Measurements from ENCODE around the gene PATZ1. TPM values are rescaled to one million over a fixed set of nuclear protein-coding genes. Genes with fewer than 3 reads are reported as not detected.

PATZ1 gene
- total and polyA plus RNA-seq, 2 of the 4 experiments (the other 2 are of a cell fraction): 6.5 to 10.5 TPM

DNA sequence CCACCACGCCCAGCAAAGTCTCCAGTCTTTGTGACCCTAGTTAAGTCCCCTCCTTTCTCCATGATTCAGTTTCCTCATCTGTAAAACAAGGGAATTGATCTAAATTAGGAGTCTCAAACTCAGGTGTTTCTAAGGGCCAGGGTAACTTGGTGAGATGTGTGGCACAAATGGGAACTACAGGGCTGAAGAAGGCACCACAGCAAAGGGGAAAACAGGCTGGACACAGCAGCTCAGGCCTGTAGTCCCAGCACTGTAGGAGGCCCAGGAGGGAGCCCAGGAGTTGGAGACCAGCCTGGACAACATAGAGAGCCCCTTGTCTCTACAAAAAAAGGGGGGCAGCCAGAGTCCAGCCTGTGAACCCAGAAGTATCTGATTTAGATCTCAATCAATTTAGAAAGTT lies 15.6 kb upstream of the PATZ1 start:
- no peak overlapping the region for H3K4me2 ChIP-seq (ENCODE audit: low read depth, low read length)
- ChIA-PET CTCF (no interaction called here), POLR2A (ENCODE audit: unreplicated experiment) (no interaction called here)
- H3K14ac ChIP-seq (replicated peaks; ENCODE audit: low read depth, low read length): no peak overlapping the region
- H4K8ac ChIP-seq (ENCODE audit: low read depth in 2 of 2, low read length in 2 of 2): no peak overlapping the region
- no peak overlapping the region for H3K18ac ChIP-seq (ENCODE audit: low read depth, low read length)
- H3K23ac ChIP-seq (ENCODE audit: low read depth, low read length): no peak overlapping the region
- no peak overlapping the region for H3K56ac ChIP-seq (ENCODE audit: extremely low read depth, insufficient read depth, low read length)
- H2BK20ac ChIP-seq (ENCODE audit: low read depth, low read length): no peak overlapping the region
- no peaks in the 10 kb centered on the region; the same call in none of the 2 replicates for H3K27me3 ChIP-seq (ENCODE audit: control insufficient read depth, insufficient read depth, low read length)
- H4K91ac ChIP-seq (ENCODE audit: insufficient read depth, low read depth, low read length): no peak overlapping the region
- no peak overlapping the region for H3K4me3 ChIP-seq (ENCODE audit: insufficient read depth, low read depth, low read length)
- H3K27ac ChIP-seq (ENCODE audit: insufficient read depth, low read length): no peak overlapping the region
- no TSS peak for BruUV-seq (replicated peaks)
- dilution Hi-C loops (cut with HindIII; ENCODE audit: low sequenced_read_pairs, unreplicated experiment): no loop called here
- H2BK120ac ChIP-seq (ENCODE audit: low read depth, low read length): no peak overlapping the region
- no peak overlapping the region for H2AK5ac ChIP-seq (ENCODE audit: low read depth, low read length)
- no peak for ATAC-seq (ENCODE audit: low read depth)
- H3K36me3 ChIP-seq (ENCODE audit: control insufficient read depth, insufficient read depth, low read length): no peaks in the 10 kb centered on the region
- no CpG with 5 or more reads among the region's 1 CpG for WGBS, 2 experiments (ENCODE audit: extremely low coverage in 2 of 2, insufficient read length in 1 of 2)
- H3K9me3 ChIP-seq (ENCODE audit: control insufficient read depth, insufficient read depth, low read length): no peaks in the 10 kb centered on the region
- no peaks in the 10 kb centered on the region for H3K9me1 ChIP-seq (ENCODE audit: insufficient read depth, low read length)
- no peak overlapping the region for H2AFZ ChIP-seq (replicated peaks; ENCODE audit: low read length, poor library complexity)
- no peak overlapping the region for H3K4ac ChIP-seq (ENCODE audit: low read depth, low read length)
- intact Hi-C loops (cut with micrococcal nuclease): no loop called here
- no peak overlapping the region for H3K9ac ChIP-seq (ENCODE audit: low read depth, low read length)
- no peaks in the 10 kb centered on the region for H3K79me1 ChIP-seq (ENCODE audit: low read depth in 1 of 2, low read length in 2 of 2)
- H2AK9ac ChIP-seq (replicated peaks; ENCODE audit: low read depth, low read length, poor library complexity): no peak overlapping the region
- no peaks in the 10 kb centered on the region for H4K20me1 ChIP-seq (ENCODE audit: insufficient read depth, low read length)
- H2BK5ac ChIP-seq (ENCODE audit: low read depth, low read length, poor library complexity, severe bottlenecking): no peak overlapping the region
- no peak for DNase-seq
- in situ Hi-C loops (cut with MboI; ENCODE audit: low sequenced_read_pairs): no loop called here
- no peak for TF ChIP-seq RCOR1 (IDR thresholded peaks at IDR 0.05; ENCODE audit: insufficient replicate concordance, low read length)
- TF ChIP-seq BHLHE40 (IDR thresholded peaks at IDR 0.05; ENCODE audit: low read depth, low read length): no peak
- no peak for TF ChIP-seq RFX5 (IDR thresholded peaks at IDR 0.05; ENCODE audit: low read depth, low read length)
- H3K4me1 ChIP-seq (ENCODE audit: control insufficient read depth, insufficient read depth, low read length): no peaks in the 10 kb centered on the region
- no peak overlapping the region for H2BK15ac ChIP-seq (ENCODE audit: low read depth, low read length)
- no peak overlapping the region for H4K5ac ChIP-seq (ENCODE audit: low read depth, low read length)

All from IMR-90 (cell line).